ENCODE results near the gene BCL6. TPM values are rescaled to one million over a fixed set of nuclear protein-coding genes. Genes with fewer than 3 reads are reported as not detected.
A peak's percentile ranks its signal among the peaks of the same experiment; 100 is the strongest.

The BCL6 gene
- total and polyA plus RNA-seq, 3 experiments from 2014 or later: 1.8 to 17.2 (median 17.1) TPM

DNA sequence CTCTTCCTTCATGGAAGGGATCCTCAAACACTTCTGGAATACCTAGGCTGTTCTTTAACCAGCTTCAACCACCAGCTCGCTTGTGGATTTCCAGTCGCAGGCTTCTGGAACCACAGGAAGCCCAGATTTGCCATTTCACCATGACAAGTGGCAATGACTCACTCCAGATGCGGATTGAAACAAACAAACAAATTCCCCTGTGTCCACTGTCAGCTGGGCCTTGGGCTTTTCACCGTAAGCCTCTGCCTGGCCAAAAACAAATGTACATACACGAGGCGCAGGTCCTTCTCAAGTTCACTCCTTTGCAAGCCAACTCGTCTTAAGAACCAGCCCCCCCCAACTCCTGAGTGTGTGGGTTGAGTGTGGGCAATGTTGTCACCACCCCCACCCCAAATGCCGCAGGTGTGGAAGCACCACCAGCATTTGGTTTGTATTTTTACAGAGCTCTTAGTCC is 8.8 kb downstream of the BCL6 start:
- Histone ChIP-seq H3K4me1 (ENCODE audit: insufficient read depth, low read length) (peaks cover 16% of the 10 kb centered on the region), H3K27ac (ENCODE audit: low read depth, low read length) (no peak overlapping the region), H3K27me3 (ENCODE audit: insufficient read depth, low read length, poor library complexity, severe bottlenecking) (no peaks in the 10 kb centered on the region), H3K9me3 (ENCODE audit: low read length) (no peaks in the 10 kb centered on the region), H3K4me3 (ENCODE audit: low read length) (no peak overlapping the region), H3K36me3 (ENCODE audit: insufficient read depth, low read length) (no peaks in the 10 kb centered on the region)
- H3K4me1 Mint-ChIP-seq: peaks cover 27 to 43% (median 41%) of the 10 kb centered on the region in 3 donors
- peaks cover 0 to 9% of the 10 kb centered on the region in 2 donors for H3K27me3 Mint-ChIP-seq
- ChIA-PET POLR2A (interaction anchor here (0.6 to 1.1 kb wide), 6 partner anchors 660 to 1814 kb away, joined by 3 to 7 read pairs (median 4); no protein-coding TSS in a partner anchor), CTCF (interaction anchor here (0.7 to 6.4 kb wide), 6 partner anchors 601 to 1408 kb away, joined by 3 to 298 read pairs (median 104); no protein-coding TSS in a partner anchor)
- H3K27ac Mint-ChIP-seq: peak overlapping the region; percentile 47 to 100 (median 94)
- H3K36me3 Mint-ChIP-seq: peaks cover 0 to 42% (median 6%) of the 10 kb centered on the region in 3 donors
- H3K4me3 Mint-ChIP-seq: peak overlapping the region; percentile 91 to 99 (median 98)
- peaks cover 0 to 2% (median 0%) of the 10 kb centered on the region in 5 donors for H3K9me3 Mint-ChIP-seq
- DNase-seq: no peak

DNA sequence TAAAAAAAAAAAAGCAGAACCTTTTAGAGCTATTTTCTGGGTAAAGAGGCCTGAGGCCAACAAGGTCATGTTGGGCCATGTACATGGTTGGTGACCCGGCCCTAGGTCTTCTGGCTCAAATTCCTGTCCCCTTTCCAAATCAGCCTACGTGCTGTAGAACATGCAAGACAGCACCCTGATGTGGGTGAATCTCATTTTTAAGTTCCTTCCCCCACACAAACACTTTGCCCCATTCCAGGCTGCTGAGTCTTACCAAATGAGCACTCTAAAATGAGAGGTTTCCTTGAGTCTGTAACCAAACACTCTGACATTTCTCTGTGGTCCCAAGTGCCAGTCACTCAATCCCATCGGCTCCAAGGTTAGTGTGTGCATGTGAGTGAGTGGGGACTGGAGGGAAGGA is 9.4 kb downstream of the BCL6 start:
- H3K27me3 ChIP-seq (ENCODE audit: insufficient read depth, low read length, poor library complexity, severe bottlenecking): no peaks in the 10 kb centered on the region
- no peak overlapping the region for H3K4me3 ChIP-seq (ENCODE audit: low read length)
- H3K27ac ChIP-seq (ENCODE audit: low read depth, low read length): no peak overlapping the region
- peak overlapping the region in 6 of 8 donors; percentile 30 to 99 (median 66) for H3K27ac Mint-ChIP-seq
- H3K27me3 Mint-ChIP-seq: peaks cover 0 to 9% of the 10 kb centered on the region in 2 donors
- peaks cover 0 to 46% (median 6%) of the 10 kb centered on the region in 3 donors for H3K36me3 Mint-ChIP-seq
- no peak for DNase-seq
- no peaks in the 10 kb centered on the region for H3K9me3 ChIP-seq (ENCODE audit: low read length)
- ChIA-PET CTCF (interaction anchor here (5.9 to 6.4 kb wide), 2 partner anchors 1013 to 1219 kb away, joined by 178 to 298 read pairs; no protein-coding TSS in a partner anchor), POLR2A (no interaction called here)
- peaks cover 21 to 38% (median 37%) of the 10 kb centered on the region in 3 donors for H3K4me1 Mint-ChIP-seq
- peaks cover 0 to 2% (median 0%) of the 10 kb centered on the region in 5 donors for H3K9me3 Mint-ChIP-seq
- H3K4me3 Mint-ChIP-seq: peak overlapping the region in 3 of 7 donors; percentile 29 to 92 (median 81)
- no peaks in the 10 kb centered on the region for H3K36me3 ChIP-seq (ENCODE audit: insufficient read depth, low read length)
- peaks cover 16% of the 10 kb centered on the region for H3K4me1 ChIP-seq (ENCODE audit: insufficient read depth, low read length)

DNA sequence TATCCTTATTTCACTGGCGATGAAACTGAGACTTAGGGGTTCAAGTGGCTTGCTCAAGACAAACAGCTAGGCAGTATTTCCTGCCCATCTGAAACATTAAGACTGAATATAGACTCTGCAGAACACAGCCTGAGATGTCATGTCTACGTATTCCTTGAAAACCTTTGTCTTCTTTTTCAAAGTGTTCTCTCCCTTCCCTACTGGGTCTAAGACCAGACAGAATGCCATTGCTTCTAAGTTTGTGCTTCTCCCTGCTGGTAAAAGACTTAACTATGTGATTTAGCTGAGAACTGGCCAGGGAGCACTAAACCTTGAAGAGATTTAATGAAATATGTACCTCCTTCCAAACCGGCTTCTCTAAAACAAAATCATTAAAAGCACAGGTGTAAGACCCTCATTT is 9.9 kb downstream of the BCL6 start:
- CTCF ChIA-PET: interaction anchor here (6.4 kb wide), 1 partner anchor 1219 kb away, joined by 298 read pairs; no protein-coding TSS in a partner anchor

DNA sequence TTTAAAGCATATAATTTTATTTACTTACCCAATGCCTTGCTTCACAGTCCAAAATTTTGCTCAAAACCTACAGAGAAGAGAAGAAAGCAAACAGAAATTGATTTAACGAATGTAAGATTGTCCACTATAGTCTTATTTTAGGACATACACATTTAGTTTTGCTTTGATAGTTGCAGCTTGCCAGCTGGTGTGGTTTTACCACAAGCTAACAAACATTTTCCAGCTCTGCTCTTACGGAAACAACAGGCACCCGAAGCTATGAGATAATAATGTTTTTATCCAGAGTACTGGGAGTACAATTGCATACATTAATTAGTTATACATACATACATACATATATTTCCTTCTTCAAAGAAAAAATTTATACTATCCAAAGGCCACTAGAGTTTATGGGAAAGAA is 10.4 kb downstream of the BCL6 start:
- H3K36me3 ChIP-seq (ENCODE audit: insufficient read depth, low read length): no peaks in the 10 kb centered on the region
- H3K9me3 ChIP-seq (ENCODE audit: low read length): no peaks in the 10 kb centered on the region
- no peak overlapping the region for H3K27ac ChIP-seq (ENCODE audit: low read depth, low read length)
- CTCF ChIA-PET: interaction anchor here (0.9 to 1.2 kb wide), 3 partner anchors 12 to 1222 kb away, joined by 3 to 4 read pairs (median 4); no protein-coding TSS in a partner anchor
- no peaks in the 10 kb centered on the region for H3K27me3 ChIP-seq (ENCODE audit: insufficient read depth, low read length, poor library complexity, severe bottlenecking)
- Mint-ChIP-seq H3K4me1 (peaks cover 12 to 30% (median 28%) of the 10 kb centered on the region in 3 donors), H3K4me3 (peak overlapping the region in 2 of 7 donors; percentile 27 to 92), H3K36me3 (peaks cover 0 to 56% (median 14%) of the 10 kb centered on the region in 3 donors), H3K9me3 (peaks cover 0 to 2% (median 0%) of the 10 kb centered on the region in 5 donors), H3K27me3 (peaks cover 0 to 9% of the 10 kb centered on the region in 2 donors), H3K27ac (peak overlapping the region in 2 of 8 donors; percentile 9 to 99)
- H3K4me3 ChIP-seq (ENCODE audit: low read length): no peak overlapping the region
- POLR2A ChIA-PET: no interaction called here
- no peak for DNase-seq
- peaks cover 8% of the 10 kb centered on the region for H3K4me1 ChIP-seq (ENCODE audit: insufficient read depth, low read length)

More for the DNA sequence above, 9.9 kb downstream of the BCL6 start:
- Mint-ChIP-seq H3K4me1 (peaks cover 16 to 34% (median 33%) of the 10 kb centered on the region in 3 donors), H3K4me3 (peak overlapping the region in 1 of 7 donors; percentile 92), H3K27ac (peak overlapping the region in 5 of 8 donors; percentile 9 to 99 (median 66)), H3K27me3 (peaks cover 0 to 9% of the 10 kb centered on the region in 2 donors), H3K9me3 (peaks cover 0 to 2% (median 0%) of the 10 kb centered on the region in 5 donors), H3K36me3 (peaks cover 0 to 50% (median 9%) of the 10 kb centered on the region in 3 donors)
- Histone ChIP-seq H3K27ac (ENCODE audit: low read depth, low read length) (no peak overlapping the region), H3K4me1 (ENCODE audit: insufficient read depth, low read length) (peaks cover 13% of the 10 kb centered on the region), H3K27me3 (ENCODE audit: insufficient read depth, low read length, poor library complexity, severe bottlenecking) (no peaks in the 10 kb centered on the region), H3K4me3 (ENCODE audit: low read length) (no peak overlapping the region), H3K36me3 (ENCODE audit: insufficient read depth, low read length) (no peaks in the 10 kb centered on the region), H3K9me3 (ENCODE audit: low read length) (no peaks in the 10 kb centered on the region)
- no peak for DNase-seq
- POLR2A ChIA-PET: no interaction called here

DNA sequence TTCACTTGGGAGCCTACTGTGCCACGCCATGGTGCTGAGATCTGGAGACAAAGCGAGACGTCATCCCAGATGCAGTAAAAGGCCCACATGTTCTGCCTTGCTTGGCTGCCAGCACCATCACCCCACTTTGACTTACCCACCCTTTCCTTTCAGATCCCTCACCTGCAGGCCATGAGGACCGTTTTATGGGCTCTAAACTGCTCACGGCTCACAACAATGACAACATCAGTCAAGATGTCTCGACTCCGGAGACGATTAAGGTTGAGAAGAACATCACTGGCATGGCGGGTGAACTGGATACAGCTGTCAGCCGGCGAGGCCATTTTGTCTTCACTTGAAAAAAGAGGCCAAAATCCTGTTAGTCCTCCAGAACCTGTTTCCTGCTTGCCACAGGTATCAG is 11.9 kb downstream of the BCL6 start:
- Mint-ChIP-seq H3K9me3 (peaks cover 0 to 2% (median 0%) of the 10 kb centered on the region in 5 donors), H3K36me3 (peaks cover 0 to 58% (median 25%) of the 10 kb centered on the region in 3 donors), H3K27ac (peak overlapping the region in 1 of 8 donors; percentile 9), H3K4me3 (no peak overlapping the region), H3K4me1 (peaks cover 12 to 20% (median 17%) of the 10 kb centered on the region in 3 donors), H3K27me3 (peaks cover 0 to 9% of the 10 kb centered on the region in 2 donors)
- Histone ChIP-seq H3K4me3 (ENCODE audit: low read length) (no peak overlapping the region), H3K27me3 (ENCODE audit: insufficient read depth, low read length, poor library complexity, severe bottlenecking) (no peaks in the 10 kb centered on the region), H3K27ac (ENCODE audit: low read depth, low read length) (no peak overlapping the region), H3K4me1 (ENCODE audit: insufficient read depth, low read length) (peaks cover 8% of the 10 kb centered on the region), H3K9me3 (ENCODE audit: low read length) (no peaks in the 10 kb centered on the region), H3K36me3 (ENCODE audit: insufficient read depth, low read length) (peaks cover 10% of the 10 kb centered on the region)
- ChIA-PET CTCF (interaction anchor here (1.6 kb wide), 1 partner anchor 1016 kb away, joined by 3 read pairs; no protein-coding TSS in a partner anchor), POLR2A (no interaction called here)
- no peak for DNase-seq

DNA sequence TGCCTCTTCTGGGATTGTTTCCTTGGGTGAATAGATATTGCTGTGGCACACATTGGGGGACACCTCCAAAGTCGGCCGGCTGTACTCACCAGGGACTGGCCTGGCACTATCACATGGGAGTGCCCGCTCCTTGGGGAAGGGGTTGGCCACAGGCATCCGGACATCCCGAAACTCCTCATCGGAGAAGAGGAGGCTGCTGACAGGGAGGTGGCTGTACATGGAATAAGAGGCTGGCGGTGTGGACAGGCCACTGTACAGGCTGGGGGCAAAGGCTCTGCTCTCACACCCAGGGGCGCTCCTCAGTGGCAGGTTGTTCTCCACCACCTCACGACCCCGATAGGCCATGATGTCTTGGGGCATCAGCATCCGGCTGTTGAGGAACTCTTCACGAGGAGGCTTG is 15.7 kb downstream of the BCL6 start:
- H3K4me3 Mint-ChIP-seq: no peak overlapping the region
- no peak for DNase-seq
- H3K4me3 ChIP-seq (ENCODE audit: low read length): no peak overlapping the region
- H3K27me3 ChIP-seq (ENCODE audit: insufficient read depth, low read length, poor library complexity, severe bottlenecking): no peaks in the 10 kb centered on the region
- no peaks in the 10 kb centered on the region for H3K9me3 ChIP-seq (ENCODE audit: low read length)
- no peaks in the 10 kb centered on the region for H3K27me3 Mint-ChIP-seq
- no peaks in the 10 kb centered on the region for H3K4me1 ChIP-seq (ENCODE audit: insufficient read depth, low read length)
- H3K36me3 Mint-ChIP-seq: peaks cover 0 to 93% (median 39%) of the 10 kb centered on the region in 3 donors
- ChIA-PET POLR2A (no interaction called here), CTCF (interaction anchor here (1.7 kb wide), 1 partner anchor 10 kb away, joined by 18 read pairs; no protein-coding TSS in a partner anchor)
- H3K27ac ChIP-seq (ENCODE audit: low read depth, low read length): no peak overlapping the region
- H3K4me1 Mint-ChIP-seq: no peaks in the 10 kb centered on the region
- peak overlapping the region in 1 of 8 donors; percentile 29 for H3K27ac Mint-ChIP-seq
- peaks cover 37% of the 10 kb centered on the region for H3K36me3 ChIP-seq (ENCODE audit: insufficient read depth, low read length)
- H3K9me3 Mint-ChIP-seq: no peaks in the 10 kb centered on the region

DNA sequence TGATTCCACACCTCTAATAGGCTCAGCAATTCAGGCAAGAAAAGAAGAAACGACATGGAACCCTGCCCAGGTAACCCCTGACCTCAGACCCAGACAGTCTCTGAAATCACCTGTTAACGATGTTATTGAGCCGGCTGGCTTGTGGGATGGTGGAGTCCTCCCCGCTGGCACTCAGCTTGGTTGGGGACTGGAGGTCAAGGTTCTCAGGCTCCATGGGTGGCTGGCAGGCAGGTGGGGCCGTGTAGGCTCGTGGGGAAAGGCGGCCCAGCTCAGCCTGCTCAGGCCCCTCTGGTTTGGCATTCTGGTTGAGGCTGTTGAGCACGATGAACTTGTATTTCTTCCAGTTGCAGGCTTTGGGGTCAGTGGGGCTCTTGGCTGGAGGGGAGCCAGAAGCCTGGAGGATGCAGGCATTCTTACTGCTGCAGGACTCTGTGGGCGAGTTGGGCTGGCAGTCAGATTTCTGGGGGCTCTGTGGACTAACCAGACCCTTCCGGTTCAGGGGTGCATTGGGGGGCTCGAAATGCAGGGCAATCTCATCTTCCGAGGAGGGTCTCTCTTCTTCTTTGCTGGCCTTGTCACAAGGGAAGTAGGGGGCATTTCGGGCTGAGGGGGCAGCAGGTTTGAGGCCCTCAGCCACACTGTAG is 16.2 kb downstream of the BCL6 start:
- H3K4me3 Mint-ChIP-seq: no peak overlapping the region
- Histone ChIP-seq H3K4me1 (ENCODE audit: insufficient read depth, low read length) (no peaks in the 10 kb centered on the region), H3K27me3 (ENCODE audit: insufficient read depth, low read length, poor library complexity, severe bottlenecking) (no peaks in the 10 kb centered on the region), H3K9me3 (ENCODE audit: low read length) (no peaks in the 10 kb centered on the region), H3K27ac (ENCODE audit: low read depth, low read length) (no peak overlapping the region), H3K4me3 (ENCODE audit: low read length) (no peak overlapping the region), H3K36me3 (ENCODE audit: insufficient read depth, low read length) (peaks cover 37% of the 10 kb centered on the region)
- ChIA-PET CTCF (no interaction called here), POLR2A (no interaction called here)
- no peaks in the 10 kb centered on the region for H3K4me1 Mint-ChIP-seq
- peaks cover 0 to 95% (median 43%) of the 10 kb centered on the region in 3 donors for H3K36me3 Mint-ChIP-seq
- no peaks in the 10 kb centered on the region for H3K9me3 Mint-ChIP-seq
- no peak overlapping the region for H3K27ac Mint-ChIP-seq
- no peak for DNase-seq
- no peaks in the 10 kb centered on the region for H3K27me3 Mint-ChIP-seq

DNA sequence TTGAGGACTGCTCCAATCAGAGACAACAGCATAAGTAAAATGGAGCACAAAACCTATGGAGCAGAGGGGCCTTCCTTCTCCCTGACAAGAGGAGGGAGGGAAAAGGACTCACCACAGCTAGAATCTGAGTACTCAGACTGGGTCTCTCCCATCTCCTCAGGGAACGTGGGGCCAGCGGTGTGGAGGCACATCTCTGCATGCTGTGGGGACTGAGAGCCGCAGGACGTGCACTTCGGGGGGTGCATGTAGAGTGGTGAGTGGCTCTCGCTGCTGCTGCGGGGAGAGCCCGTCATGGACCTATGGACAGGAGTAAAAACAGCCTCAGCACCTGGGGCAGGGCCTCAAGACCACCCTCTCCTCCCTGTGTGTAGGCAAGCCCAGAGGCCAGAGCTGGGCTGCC is 17.0 kb downstream of the BCL6 start:
- H3K4me1 Mint-ChIP-seq: no peaks in the 10 kb centered on the region
- Histone ChIP-seq H3K4me3 (ENCODE audit: low read length) (no peak overlapping the region), H3K9me3 (ENCODE audit: low read length) (no peaks in the 10 kb centered on the region), H3K27me3 (ENCODE audit: insufficient read depth, low read length, poor library complexity, severe bottlenecking) (no peaks in the 10 kb centered on the region), H3K36me3 (ENCODE audit: insufficient read depth, low read length) (peaks cover 44% of the 10 kb centered on the region), H3K4me1 (ENCODE audit: insufficient read depth, low read length) (no peaks in the 10 kb centered on the region), H3K27ac (ENCODE audit: low read depth, low read length) (no peak overlapping the region)
- H3K9me3 Mint-ChIP-seq: no peaks in the 10 kb centered on the region
- H3K4me3 Mint-ChIP-seq: no peak overlapping the region
- ChIA-PET CTCF (interaction anchor here (1.3 to 2.7 kb wide), 2 partner anchors 11 to 1227 kb away, joined by 4 to 16 read pairs; no protein-coding TSS in a partner anchor), POLR2A (no interaction called here)
- peak overlapping the region in 1 of 8 donors; percentile 65 for H3K27ac Mint-ChIP-seq
- H3K27me3 Mint-ChIP-seq: no peaks in the 10 kb centered on the region
- H3K36me3 Mint-ChIP-seq: peaks cover 6 to 99% (median 47%) of the 10 kb centered on the region in 3 donors
- DNase-seq: no peak

Data from CD8-positive, alpha-beta memory T cell (primary cell).